Measurements from ENCODE around the gene SEMA4G. TPM values are rescaled to one million over a fixed set of nuclear protein-coding genes. Genes with fewer than 3 reads are reported as not detected.

The SEMA4G gene
- total RNA-seq, 1 donor from 2014 or later, result 80.4 TPM

DNA sequence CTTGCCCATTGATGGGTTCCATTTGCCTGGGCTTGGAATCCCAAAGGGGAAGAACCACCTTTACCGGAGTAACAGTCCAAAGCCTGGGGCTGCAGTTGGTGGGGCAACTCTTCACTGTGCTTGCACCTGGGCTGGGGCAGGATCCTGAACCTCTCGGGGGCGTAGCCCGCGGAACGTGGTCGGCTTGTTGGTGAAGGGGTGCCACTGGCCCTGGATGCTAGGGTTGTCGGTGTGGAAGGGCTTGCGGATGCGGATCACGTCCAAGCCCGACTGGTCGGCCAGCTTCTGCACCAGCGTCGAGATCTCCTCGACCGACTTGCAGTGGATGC, 17.3 kb downstream of the SEMA4G start:
- DNase-seq (ENCODE audit: low spot score) (no peak), ATAC-seq (peak; percentile 31)

DNA sequence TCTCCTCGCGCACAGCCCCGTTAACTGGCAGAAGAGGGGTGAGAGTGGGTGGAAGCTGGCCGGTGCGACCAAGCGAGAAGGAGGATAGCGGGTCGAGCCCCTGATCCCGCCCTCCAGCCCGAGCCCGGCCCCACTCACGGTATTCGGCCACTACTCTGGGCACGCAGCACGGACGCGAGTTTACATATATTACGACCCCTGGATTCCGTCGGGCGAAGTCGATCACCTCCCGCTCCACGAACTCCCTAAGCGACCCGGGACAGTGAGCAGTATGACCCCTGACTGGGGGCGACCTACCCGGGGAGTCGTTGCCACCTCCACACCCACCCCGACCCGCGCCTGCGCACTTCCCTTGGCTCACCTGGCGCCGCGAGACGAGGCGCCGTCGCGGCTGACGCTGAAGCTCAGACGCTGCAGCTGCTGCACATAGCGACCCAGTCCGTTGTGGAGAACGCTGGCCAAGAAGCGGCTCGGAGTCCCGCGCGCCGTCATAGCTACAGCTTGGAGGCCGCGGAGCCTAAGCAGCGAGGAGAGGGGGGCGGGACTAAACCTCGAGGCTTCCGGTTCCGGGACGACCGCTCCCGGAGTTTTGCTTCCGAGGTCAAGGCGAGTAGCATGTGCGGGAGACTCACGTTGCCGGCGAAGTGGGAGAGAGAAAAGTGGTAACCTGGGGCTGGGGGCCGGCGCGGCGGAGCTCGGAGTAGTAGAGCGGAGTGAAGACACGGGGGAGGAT, 17.8 kb downstream of the SEMA4G start, which contains the start of the genes MRPL43 and TWNK:
Gene MRPL43, minus strand, starts transcription at position 546 of the 733 bp plus-strand sequence. Its CDS starts 54 bp downstream, at position 492.
Gene TWNK, plus strand, starts transcription at position 592 of the 733 bp plus-strand sequence. CDS start 668 bp downstream, outside the sequence.
- ATAC-seq, result peak; percentile 81
- peak; percentile 88 for DNase-seq (ENCODE audit: low spot score)

DNA sequence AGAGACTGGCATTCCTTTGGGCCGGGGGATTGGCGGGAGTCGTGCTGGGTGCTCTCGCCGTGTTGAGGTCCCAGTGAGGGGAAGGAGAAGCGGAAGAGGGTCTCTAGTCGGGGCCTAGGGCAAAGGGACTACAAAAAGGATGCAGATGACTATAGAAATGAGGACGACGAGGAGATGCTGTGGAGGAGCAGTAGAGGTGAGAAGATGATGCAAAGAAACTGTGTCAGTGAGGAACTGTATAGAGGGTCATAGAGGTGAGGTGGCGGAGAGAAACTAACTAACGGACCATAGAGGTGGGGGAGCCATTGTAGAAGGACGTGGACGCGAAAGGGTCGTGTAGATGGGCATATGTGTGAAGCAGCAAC, 18.4 kb downstream of the SEMA4G start:
- ATAC-seq, result no peak
- DNase-seq (ENCODE audit: low spot score), result no peak

DNA sequence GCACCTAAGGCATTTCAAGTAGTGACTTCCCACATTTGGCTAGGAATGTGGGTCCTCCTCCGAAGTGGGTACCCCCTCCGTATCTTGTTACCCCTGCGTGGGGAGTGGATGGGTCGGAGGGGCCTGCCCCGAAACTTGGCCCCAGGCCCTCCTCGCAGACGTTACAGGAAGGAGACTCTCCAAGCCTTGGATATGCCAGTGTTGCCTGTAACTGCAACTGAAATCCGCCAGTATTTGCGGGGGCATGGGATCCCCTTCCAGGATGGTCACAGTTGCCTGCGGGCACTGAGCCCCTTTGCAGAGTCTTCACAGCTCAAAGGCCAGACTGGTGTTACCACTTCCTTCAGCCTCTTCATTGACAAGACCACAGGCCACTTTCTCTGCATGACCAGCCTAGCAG, 18.9 kb downstream of the SEMA4G start:
- ATAC-seq, result no peak
- no peak for DNase-seq (ENCODE audit: low spot score)

DNA sequence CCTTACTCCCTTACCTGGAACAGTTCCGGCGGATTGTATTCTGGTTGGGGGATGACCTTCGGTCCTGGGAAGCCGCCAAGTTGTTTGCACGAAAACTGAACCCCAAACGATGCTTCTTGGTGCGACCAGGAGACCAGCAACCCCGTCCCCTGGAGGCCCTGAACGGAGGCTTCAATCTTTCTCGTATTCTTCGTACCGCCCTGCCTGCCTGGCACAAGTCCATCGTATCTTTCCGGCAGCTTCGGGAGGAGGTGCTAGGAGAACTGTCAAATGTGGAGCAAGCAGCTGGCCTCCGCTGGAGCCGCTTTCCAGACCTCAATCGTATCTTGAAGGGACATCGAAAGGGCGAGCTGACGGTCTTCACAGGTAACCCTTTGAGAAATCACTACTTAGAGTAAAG, 19.8 kb downstream of the SEMA4G start:
- no peak for DNase-seq (ENCODE audit: low spot score)
- no peak for ATAC-seq

DNA sequence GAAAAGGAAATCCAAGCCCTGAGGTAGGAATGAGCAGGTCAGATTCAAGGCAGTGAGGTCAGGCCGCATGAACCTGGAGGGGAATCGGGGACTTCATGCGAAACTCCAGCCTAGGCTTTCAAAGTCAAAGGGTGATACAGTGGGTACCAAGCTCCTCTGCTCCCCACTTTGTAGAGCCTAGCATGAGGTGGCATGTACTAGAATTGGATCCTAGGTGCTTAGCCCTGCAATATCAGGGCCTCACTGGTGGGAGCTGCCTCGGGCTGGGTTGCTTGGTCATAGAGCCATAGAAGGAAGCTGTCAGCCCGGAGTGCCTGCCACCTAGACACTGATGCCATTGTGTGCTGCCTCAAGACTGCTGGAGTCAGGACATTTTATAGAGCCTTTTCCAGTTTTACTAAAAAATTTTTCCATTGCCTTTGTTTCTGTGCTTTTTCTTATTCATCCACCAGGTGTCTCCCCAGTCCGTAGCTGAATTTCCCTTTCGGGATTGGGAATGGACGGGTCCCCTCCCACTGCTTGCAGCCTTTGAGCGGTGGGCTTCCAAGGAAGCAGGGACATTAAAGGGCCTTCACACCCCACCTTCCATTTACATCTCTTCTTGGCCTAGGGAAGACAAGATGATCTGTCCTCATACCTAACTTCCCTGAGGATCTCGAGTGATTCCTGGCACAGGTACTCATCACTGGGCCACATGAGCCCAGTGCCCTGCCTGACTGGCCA, 24.8 kb downstream of the SEMA4G start:
- ATAC-seq (no peak), DNase-seq (ENCODE audit: low spot score) (no peak)

DNA sequence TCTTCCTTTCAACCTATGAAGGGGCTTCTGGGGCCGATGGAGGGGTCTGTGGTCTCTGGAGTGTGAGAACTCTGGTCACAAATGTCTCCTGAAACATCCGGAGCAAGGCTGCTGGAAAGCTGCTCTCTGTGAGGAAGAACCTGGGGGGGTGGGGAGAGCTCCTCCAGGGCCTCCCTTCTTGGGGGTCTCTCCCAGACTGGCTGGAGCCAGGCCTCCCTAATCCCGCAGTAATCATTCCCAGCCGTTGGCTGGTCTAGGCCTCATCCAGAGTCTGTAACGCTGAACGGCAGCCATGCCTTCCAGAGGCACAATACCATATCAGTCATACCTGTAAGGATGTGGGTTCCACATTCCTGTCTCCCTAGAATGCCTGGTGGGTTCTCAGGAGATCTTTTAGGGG, 25.9 kb downstream of the SEMA4G start:
- DNase-seq (ENCODE audit: low spot score) (no peak), ATAC-seq (no peak)

DNA sequence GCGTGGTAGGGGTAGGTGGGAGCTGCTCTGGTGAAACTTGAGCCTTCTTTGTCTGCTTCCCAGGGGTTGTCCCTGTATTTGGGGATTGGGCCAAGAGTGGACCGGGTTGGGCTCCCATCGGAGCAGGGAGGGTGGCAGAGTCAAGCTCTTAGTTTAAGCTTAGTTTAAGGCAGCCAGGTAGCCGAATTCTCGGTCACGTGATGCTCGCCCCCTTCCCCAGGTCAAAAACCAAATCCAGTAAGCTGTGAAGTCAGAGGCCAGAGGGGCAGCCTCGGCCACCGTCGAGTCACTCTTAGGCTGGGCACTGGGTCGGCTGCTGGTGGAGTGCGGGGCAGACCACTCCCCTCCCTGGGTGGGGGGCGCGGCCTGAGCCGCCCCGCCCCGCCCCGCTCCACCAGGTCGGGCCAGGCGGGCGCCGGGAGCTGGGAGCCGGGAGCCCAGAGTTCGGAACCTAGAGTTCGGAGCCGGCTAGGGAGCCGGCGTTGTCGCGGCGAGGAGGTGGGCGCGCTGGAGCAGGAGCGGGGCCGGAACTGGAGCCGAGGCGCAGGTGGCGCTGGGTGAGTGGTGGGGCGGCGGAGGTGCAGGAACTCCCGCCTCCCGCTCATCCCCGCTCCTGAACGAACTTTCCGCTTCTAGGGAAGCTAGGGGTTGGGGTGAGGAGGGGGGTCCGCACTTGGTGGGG, 27.5 kb downstream of the SEMA4G start:
- ATAC-seq, result peak; percentile 9
- no peak for DNase-seq (ENCODE audit: low spot score)

DNA sequence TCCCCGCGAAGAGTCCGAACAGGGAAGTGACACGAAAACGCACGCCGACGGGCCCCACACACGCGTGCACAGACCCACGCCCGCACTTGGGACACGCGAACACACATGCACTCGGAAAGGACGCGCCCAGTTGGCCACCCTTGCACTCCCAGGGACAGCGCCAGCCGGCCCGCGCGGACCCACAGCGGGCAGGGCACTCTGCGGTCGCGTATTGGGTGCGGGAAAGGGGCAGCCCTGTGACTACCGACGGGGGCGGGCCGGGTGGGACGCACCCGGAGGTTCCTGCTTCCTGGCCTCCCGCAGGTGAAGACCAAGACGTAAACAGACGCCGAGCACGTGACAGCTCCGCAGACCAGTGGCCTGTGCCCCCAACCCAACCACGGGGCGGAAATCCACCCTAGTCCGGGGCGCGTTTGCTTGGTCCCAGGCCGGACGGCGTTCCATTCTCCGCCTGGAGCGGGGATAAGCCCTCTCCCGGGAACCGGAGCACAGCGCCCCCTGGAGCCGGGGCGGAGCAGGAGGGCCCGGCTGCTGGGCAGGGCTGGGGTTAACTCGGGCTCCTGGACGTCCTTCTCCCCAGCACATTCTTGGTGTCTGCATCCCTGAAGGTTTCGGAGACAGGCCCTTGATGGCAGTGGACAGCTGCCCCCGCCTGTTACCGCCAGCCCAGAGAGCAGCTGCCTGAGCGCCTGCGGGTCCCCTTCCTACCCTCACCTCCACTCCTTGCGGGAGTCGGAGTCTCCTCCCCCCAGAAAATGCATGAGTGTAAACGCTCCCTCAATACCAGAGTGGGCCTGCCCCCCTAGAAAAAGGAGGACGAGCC, 28.3 kb downstream of the SEMA4G start:
- ATAC-seq (peak; percentile 71), DNase-seq (ENCODE audit: low spot score) (peak; percentile 85)

DNA sequence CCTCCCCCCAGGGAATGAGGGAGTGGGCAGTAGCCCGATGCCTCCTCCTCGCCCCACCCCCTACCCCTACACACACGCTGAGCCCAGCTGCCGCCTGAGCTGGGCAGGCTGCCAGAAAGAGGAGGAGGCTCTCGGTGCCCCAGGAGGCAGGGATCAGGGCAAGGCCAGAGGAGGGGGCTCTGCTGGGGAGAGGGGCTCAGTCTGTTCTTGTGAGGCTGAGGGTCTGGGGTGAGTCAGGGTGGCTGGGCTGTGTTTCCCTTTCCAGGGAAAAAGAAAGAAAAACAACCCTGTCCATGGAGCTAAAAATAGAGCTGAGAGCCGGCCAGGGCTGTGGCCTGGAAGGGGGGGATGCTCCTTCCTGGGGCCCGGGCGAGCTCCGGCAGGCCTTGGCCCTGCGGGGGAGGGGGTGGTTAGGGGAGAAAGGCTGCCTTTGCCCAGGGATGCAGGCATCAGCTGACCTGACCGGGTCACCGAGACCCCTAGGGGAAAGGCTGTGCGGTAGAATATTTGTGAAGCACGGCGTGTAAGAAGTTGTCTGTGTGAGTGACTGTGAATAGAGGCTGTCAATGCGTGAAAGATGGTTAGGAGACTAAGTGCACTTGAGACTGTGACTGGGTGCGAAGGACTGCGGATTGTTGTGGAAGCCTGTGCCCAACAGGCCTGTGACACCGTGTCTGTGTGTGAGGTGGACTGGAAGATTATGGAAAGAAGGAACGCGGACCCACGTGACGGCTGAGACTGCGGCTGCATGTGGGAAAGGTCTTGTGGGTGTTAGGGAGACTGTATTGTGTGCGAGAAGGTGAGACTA, 29.1 kb downstream of the SEMA4G start:
- peak; percentile 57 for ATAC-seq
- peak; percentile 85 for DNase-seq (ENCODE audit: low spot score)

DNA sequence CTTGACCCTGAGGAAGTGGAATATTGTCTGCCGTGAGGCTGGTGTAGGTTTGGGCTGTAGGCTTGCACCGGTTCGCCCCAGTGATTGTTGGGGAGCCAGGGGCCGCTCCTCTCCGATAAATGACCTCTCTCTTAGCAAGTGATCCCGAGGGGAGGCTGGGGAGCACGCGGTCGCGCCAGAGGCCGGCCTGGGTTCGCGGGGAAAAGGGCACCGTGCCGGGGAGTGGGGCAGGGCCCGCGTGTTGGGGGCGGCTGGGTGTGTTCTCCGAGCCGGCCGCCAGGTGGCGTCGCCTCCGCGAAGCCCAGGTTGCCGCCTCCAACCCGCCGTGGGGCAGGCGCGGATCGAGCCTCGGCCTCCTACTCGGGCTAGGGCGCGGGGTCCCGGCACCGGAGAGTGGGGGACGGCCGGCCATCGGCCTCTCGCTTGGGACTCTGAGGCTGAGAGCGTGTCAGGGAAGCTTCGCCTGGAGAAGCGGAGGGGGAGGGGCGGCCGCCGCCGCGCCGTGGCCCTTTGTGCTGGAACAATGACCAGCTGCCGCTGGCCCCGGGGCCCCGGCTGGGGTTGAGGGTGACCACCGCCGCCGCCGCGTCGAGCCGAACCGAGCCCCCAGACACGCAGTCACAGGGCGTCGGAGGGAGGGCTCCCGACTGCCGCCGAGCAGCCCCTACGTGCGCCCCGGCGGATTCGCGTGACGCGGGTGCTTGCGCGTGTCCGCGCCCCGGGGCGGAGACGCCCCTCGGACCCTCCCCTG, 29.9 kb downstream of the SEMA4G start:
- ATAC-seq (peak; percentile 73), DNase-seq (ENCODE audit: low spot score) (peak; percentile 85)

DNA sequence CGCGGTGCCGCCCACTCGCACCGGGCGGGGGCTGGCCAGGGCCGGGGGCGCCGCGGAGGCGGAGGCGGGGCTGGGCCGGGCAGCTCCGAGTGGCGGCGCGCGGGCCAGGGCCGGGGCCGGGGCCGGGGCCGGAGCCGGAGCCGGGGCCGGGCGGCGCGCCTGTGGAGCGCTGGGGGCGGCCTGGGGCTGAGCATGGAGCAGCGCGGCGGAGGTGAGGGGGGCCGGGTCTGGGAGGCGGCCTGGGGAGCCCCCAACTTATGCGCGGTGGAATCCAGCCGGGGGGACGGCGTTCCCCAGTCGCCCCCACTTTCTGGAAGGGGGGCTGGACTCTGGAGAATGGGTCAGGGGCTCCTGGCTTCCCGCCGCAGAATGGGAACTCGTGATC, 30.4 kb downstream of the SEMA4G start, which contains the start of gene LZTS2:
Gene LZTS2, plus strand, starts transcription at position 67 of the 385 bp plus-strand sequence. CDS start 2,731 bp downstream, outside the sequence.
- ATAC-seq (no peak), DNase-seq (ENCODE audit: low spot score) (no peak)

DNA sequence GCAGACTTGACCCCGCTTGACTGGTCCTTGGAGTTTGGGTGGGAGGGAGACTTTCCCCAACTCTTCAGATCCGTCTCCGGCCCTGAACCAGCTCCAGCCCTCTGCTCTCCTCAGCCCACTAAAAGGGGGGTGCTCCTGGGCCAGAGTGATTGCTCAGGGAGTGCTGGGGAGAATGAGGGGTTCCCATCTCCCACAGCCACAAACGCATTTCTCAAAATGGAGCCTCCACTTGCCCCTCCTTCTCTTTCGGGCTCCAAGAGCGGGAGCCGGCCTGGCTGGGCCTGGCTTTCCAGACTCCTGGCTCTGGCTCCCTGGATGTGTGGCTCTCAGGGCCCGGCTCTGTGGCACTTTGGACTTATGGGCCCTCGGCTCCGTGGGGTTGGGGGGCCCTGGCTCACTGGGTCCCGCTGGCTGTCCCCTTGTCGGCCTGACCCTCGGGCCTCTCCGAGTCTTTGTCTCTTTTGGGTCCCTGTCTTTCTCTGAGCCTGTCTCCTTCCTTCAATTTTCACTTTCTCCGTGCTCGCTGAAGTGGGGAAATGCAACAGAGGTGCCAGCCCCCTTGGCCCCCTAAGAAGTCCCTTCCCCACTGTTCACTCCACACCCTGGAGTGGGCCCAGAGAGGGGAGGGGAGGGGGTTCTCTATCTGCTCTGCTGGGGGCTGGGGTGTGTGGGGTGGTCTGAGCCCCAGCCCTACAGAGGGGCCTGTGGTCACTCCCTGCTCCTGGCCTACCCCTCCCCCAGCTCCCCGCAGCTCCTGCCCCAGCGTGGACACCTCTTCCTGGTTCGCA, 31.0 kb downstream of the SEMA4G start:
- ATAC-seq (no peak), DNase-seq (ENCODE audit: low spot score) (no peak)

DNA sequence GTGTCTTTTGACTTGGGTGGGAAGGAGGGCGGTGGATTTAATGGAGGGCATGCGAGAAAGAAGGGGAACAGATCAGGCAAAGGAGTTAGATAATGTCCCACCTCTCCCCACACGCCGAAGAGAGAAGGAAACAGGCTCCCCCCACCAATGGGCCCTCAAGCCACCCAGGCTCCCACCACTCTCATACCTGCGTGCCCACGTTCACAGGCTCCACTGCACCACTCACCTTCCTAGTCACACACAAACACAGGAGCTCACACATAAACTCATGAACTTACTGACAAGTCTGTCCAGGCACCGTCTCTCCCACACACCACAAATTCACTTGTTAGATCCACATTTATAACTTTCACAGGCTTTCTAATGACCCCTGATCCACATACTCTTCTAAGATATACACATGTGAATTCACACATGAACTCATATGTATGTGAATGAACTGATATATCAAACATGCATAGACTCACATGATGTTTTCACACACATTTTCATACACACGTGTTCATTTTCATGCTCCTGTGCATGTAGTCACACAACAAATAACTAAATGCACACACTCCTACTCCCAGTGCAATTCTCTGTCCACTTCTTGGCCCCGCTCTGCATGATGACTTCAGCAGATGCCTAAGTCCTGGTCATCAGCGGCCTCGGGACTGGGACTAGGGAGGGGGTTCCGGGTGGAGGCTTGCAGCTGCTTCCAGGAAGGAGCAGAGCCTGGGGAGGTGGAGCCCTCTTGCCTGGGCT, 31.8 kb downstream of the SEMA4G start:
- no peak for ATAC-seq

DNA sequence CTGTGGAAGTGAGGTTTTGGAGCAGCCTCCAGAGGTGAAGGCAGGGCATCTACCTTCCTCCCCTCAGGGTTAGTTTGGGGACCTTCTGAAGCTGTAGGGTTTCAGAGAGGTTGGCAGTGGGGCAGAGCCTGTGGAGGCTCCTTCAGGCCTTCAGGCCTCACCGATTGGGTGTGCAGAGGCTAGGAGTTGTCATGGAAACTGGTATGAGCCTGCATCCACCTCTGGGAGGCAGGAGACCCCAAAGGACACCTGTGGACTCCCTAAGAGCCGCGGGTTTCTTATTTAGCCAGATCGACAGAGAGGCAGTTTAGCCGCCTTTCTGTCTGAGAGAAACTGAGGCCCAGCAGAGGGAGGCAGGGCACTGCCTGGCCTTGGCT, 32.3 kb downstream of the SEMA4G start:
- no peak for ATAC-seq

More for the DNA sequence above, 31.8 kb downstream of the SEMA4G start:
- DNase-seq (ENCODE audit: low spot score), result no peak

DNA sequence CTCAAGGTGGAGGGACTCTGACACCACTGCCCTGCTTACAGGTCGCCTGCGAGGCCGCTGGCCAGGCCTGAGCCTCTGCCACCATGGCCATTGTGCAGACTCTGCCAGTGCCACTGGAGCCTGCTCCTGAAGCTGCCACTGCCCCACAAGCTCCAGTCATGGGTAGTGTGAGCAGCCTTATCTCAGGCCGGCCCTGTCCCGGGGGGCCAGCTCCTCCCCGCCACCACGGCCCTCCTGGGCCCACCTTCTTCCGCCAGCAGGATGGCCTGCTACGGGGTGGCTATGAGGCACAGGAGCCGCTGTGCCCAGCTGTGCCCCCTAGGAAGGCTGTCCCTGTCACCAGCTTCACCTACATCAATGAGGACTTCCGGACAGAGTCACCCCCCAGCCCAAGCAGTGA, 33.2 kb downstream of the SEMA4G start:
- no peak for ATAC-seq
- no peak for DNase-seq (ENCODE audit: low spot score)

More for the DNA sequence above, 32.3 kb downstream of the SEMA4G start:
- DNase-seq (ENCODE audit: low spot score), result no peak

DNA sequence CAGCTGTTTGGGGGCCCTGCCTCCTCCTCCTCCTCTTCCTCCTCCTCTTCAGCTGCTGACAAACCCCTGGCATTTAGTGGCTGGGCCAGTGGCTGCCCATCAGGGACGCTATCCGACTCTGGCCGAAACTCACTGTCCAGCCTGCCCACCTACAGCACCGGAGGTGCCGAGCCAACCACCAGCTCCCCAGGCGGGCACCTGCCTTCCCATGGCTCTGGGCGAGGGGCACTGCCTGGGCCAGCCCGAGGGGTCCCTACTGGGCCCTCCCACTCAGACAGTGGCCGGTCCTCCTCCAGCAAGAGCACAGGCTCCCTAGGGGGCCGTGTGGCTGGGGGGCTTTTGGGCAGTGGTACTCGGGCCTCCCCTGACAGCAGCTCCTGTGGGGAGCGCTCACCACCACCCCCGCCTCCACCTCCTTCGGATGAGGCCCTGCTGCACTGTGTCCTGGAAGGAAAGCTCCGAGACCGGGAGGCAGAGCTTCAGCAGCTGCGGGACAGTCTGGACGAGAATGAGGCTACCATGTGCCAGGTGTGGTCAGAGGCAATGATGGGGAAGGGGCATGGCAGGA, 34.4 kb downstream of the SEMA4G start:
- DNase-seq (ENCODE audit: low spot score), result no peak
- no peak for ATAC-seq

All from left lobe of liver (tissue), 2 donors.